Measurements from ENCODE around the gene CLIP2. TPM values are rescaled to one million over a fixed set of nuclear protein-coding genes. Genes with fewer than 3 reads are reported as not detected.
A peak's percentile ranks its signal among the peaks of the same experiment; 100 is the strongest.
"Not testable (repeated sequence)": the region's sequence is repeated elsewhere in the genome, so short reads cannot be mapped to it uniquely, and the experiment has no call there.

CLIP2 gene
- total and polyA plus RNA-seq, 12 donors = 4.5 to 11.3 (median 6.6) TPM

- peak; percentile 29 to 48 for DNase-seq
- peak; percentile 76 to 88 (median 84) for ATAC-seq
- WGBS, 2 donors = 23 to 33% methylated on average over 6 of the region's 6 CpGs
- TF ChIP-seq, protein P1, sequence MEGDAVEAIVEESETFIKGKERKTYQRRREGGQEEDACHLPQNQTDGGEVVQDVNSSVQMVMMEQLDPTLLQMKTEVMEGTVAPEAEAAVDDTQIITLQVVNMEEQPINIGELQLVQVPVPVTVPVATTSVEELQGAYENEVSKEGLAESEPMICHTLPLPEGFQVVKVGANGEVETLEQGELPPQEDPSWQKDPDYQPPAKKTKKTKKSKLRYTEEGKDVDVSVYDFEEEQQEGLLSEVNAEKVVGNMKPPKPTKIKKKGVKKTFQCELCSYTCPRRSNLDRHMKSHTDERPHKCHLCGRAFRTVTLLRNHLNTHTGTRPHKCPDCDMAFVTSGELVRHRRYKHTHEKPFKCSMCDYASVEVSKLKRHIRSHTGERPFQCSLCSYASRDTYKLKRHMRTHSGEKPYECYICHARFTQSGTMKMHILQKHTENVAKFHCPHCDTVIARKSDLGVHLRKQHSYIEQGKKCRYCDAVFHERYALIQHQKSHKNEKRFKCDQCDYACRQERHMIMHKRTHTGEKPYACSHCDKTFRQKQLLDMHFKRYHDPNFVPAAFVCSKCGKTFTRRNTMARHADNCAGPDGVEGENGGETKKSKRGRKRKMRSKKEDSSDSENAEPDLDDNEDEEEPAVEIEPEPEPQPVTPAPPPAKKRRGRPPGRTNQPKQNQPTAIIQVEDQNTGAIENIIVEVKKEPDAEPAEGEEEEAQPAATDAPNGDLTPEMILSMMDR (IDR thresholded peaks at IDR 0.05) = peak; percentile 24 to 69 (median 51)
- Histone ChIP-seq H3K36me3 (peaks cover 0 to 71% (median 3%) of the 10 kb centered on the region in 9 donors), H3K27ac (peak overlapping the region in 2 of 10 donors; percentile 34 to 51), H3K4me1 (peaks cover 0 to 18% (median 8%) of the 10 kb centered on the region in 9 donors)
- not testable (repeated sequence) for H3K9me3 ChIP-seq, H3K27me3 ChIP-seq, H3K4me3 ChIP-seq
- intact Hi-C loops (cut with DNase I) = loop anchor here in 5 of 10 donors (2.0 to 10.0 kb wide), 6 partner anchors 99 to 529 kb away; partner anchors contain the start of genes RFC2 (in 1 of the 5) and TMEM270 (in 1 of the 5)
Measured at GRCh38 chr7:74393722-74394121, 104.5 kb downstream of the CLIP2 start.

GRCh38 chr7:74394601-74395000 is 105.4 kb downstream of the CLIP2 start:
- intact Hi-C loops (cut with DNase I) = loop anchor here in 4 of 10 donors (5.0 to 10.0 kb wide), 5 partner anchors 100 to 530 kb away; partner anchors contain the start of genes RFC2 (in 1 of the 4) and TMEM270 (in 1 of the 4)
- Histone ChIP-seq H3K36me3 (peaks cover 0 to 64% (median 0%) of the 10 kb centered on the region in 9 donors), H3K27ac (peak overlapping the region in 1 of 10 donors; percentile 5), H3K4me1 (peaks cover 0 to 18% (median 8%) of the 10 kb centered on the region in 9 donors)
- not testable (repeated sequence) for H3K9me3 ChIP-seq, H3K27me3 ChIP-seq, DNase-seq, H3K4me3 ChIP-seq
- peak; percentile 65 to 82 (median 68) for ATAC-seq
- 39 to 47% methylated on average over 3 of the region's 3 CpGs for WGBS, 2 donors
- TF ChIP-seq, protein P1 (IDR thresholded peaks at IDR 0.05) = peak in 8 of 9 donors; percentile 6 to 56 (median 47)

- H3K36me3 ChIP-seq = peaks cover 0 to 62% (median 4%) of the 10 kb centered on the region in 9 donors
- WGBS, 2 donors = 82 to 94% methylated on average over 4 of the region's 4 CpGs
- TF ChIP-seq, protein P1 (IDR thresholded peaks at IDR 0.05) = no peak
- no peak overlapping the region for H3K4me3 ChIP-seq
- no peaks in the 10 kb centered on the region for H3K27me3 ChIP-seq
- peaks cover 0 to 18% (median 8%) of the 10 kb centered on the region in 9 donors for H3K4me1 ChIP-seq
- DNase-seq (no peak), ATAC-seq (no peak)
- H3K27ac ChIP-seq = no peak overlapping the region
- peaks cover 0 to 3% (median 0%) of the 10 kb centered on the region in 11 donors for H3K9me3 ChIP-seq
- intact Hi-C loops (cut with DNase I) = loop anchor here in 5 of 10 donors (2.0 to 10.0 kb wide), 6 partner anchors 101 to 531 kb away; partner anchors contain the start of genes RFC2 (in 1 of the 5) and TMEM270 (in 1 of the 5)
Measured at GRCh38 chr7:74395745-74396311, 106.6 kb downstream of the CLIP2 start.

DNA sequence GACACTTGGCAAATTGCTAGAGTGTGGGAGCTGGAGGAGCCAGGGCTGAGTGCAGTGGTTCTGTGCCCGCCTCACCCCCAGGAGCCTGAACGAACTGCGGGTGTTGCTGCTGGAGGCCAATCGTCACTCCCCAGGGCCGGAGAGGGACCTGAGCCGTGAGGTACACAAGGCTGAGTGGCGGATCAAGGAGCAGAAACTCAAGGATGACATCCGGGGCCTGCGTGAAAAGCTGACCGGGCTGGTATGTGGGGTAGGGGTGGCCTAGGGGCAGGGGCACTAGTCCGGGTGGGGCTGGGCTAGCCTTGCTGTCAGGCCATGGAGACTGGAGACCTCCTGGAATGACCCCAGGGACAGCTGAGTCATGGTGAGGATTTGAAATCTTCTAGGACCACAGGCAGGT is 107.8 kb downstream of the CLIP2 start:
- Histone ChIP-seq H3K27me3 (no peaks in the 10 kb centered on the region), H3K27ac (no peak overlapping the region), H3K4me3 (no peak overlapping the region), H3K9me3 (peaks cover 0 to 3% (median 0%) of the 10 kb centered on the region in 11 donors), H3K4me1 (peaks cover 0 to 18% (median 8%) of the 10 kb centered on the region in 9 donors), H3K36me3 (peaks cover 0 to 64% (median 4%) of the 10 kb centered on the region in 9 donors)
- ATAC-seq = no peak
- no peak for DNase-seq
- intact Hi-C loops (cut with DNase I) = loop anchor here in 5 of 10 donors (2.0 to 10.0 kb wide), 6 partner anchors 102 to 532 kb away; partner anchors contain the start of genes RFC2 (in 1 of the 5) and TMEM270 (in 1 of the 5)
- WGBS, 2 donors = 95 to 99% methylated on average over 11 of the region's 11 CpGs
- TF ChIP-seq, protein P1 (IDR thresholded peaks at IDR 0.05) = no peak

Data from heart right ventricle (tissue), 16 donors.